Measurements from ENCODE around the gene SMC1B. TPM values are rescaled to one million over a fixed set of nuclear protein-coding genes. Genes with fewer than 3 reads are reported as not detected.

SMC1B gene
- total and polyA plus RNA-seq, 4 donors, result 0.02 to 0.05 TPM; not detected in 2

GRCh38 chr22:45358127-45358526 lies 55.3 kb downstream of the SMC1B start:
- WGBS, result 91% methylated on average over 1 of the region's 1 CpG
- no peak for DNase-seq (ENCODE audit: low spot score)
- no peaks in the 10 kb centered on the region for H3K36me3 ChIP-seq (ENCODE audit: control insufficient read depth in 4 of 4, insufficient read depth in 3 of 4, low read depth in 1 of 4, low read length in 3 of 4)
- H3K9me3 ChIP-seq (ENCODE audit: control insufficient read depth in 4 of 4, low read length in 3 of 4), result no peaks in the 10 kb centered on the region
- H3K9ac ChIP-seq (ENCODE audit: low read depth in 1 of 2, low read length in 2 of 2), result no peak overlapping the region
- TF ChIP-seq HNF4A (conservative IDR thresholded peaks at IDR 0.05) (no peak), ZBTB33 (IDR thresholded peaks at IDR 0.05) (no peak), GABPA (IDR thresholded peaks at IDR 0.05 in 1 of 2, conservative IDR thresholded peaks at IDR 0.05 in 1 of 2) (no peak), SP1 (IDR thresholded peaks at IDR 0.05) (no peak), REST (IDR thresholded peaks at IDR 0.05) (no peak), ATF3 (IDR thresholded peaks at IDR 0.05) (no peak), RXRA (IDR thresholded peaks at IDR 0.05) (no peak), RAD21 (IDR thresholded peaks at IDR 0.05) (no peak)
- no peak overlapping the region for H3K4me3 ChIP-seq (ENCODE audit: low read depth in 1 of 3, low read length in 3 of 3)
- H3K27ac ChIP-seq (ENCODE audit: low read depth in 1 of 2, low read length in 2 of 2), result no peak overlapping the region
- H3K4me1 ChIP-seq (ENCODE audit: control insufficient read depth in 4 of 4, insufficient read depth in 4 of 4, low read length in 3 of 4), result no peaks in the 10 kb centered on the region
- H3K27me3 ChIP-seq (ENCODE audit: control insufficient read depth in 4 of 4, insufficient read depth in 4 of 4, low read length in 3 of 4), result no peaks in the 10 kb centered on the region

- no peaks in the 10 kb centered on the region for H3K36me3 ChIP-seq (ENCODE audit: control insufficient read depth in 4 of 4, insufficient read depth in 3 of 4, low read depth in 1 of 4, low read length in 3 of 4)
- H3K27ac ChIP-seq (ENCODE audit: low read depth in 1 of 2, low read length in 2 of 2), result no peak overlapping the region
- H3K9ac ChIP-seq (ENCODE audit: low read depth in 1 of 2, low read length in 2 of 2), result no peak overlapping the region
- H3K4me1 ChIP-seq (ENCODE audit: control insufficient read depth in 4 of 4, insufficient read depth in 4 of 4, low read length in 3 of 4), result no peaks in the 10 kb centered on the region
- TF ChIP-seq EGR1 (IDR thresholded peaks at IDR 0.05; ENCODE audit: low read depth in 2 of 2) (no peak), YY1 (IDR thresholded peaks at IDR 0.05) (no peak), GABPA (IDR thresholded peaks at IDR 0.05 in 1 of 2, conservative IDR thresholded peaks at IDR 0.05 in 1 of 2) (no peak), HNF4A (conservative IDR thresholded peaks at IDR 0.05) (no peak), ZBTB33 (IDR thresholded peaks at IDR 0.05) (no peak), JUND (IDR thresholded peaks at IDR 0.05) (no peak), REST (IDR thresholded peaks at IDR 0.05) (no peak)
- 99% methylated on average over 1 of the region's 1 CpG for WGBS
- no peaks in the 10 kb centered on the region for H3K9me3 ChIP-seq (ENCODE audit: control insufficient read depth in 4 of 4, low read length in 3 of 4)
- DNase-seq (ENCODE audit: low spot score), result no peak
- no peak overlapping the region for H3K4me3 ChIP-seq (ENCODE audit: low read depth in 1 of 3, low read length in 3 of 3)
- no peaks in the 10 kb centered on the region for H3K27me3 ChIP-seq (ENCODE audit: control insufficient read depth in 4 of 4, insufficient read depth in 4 of 4, low read length in 3 of 4)
Measured at GRCh38 chr22:45357490-45357889, 55.9 kb downstream of the SMC1B start.
